HEK293 (cell line): ENCODE results near the gene TRAK1.

Experiments used
- CTCF ChIA-PET: fragments of 350-600 bp; formaldehyde crosslinking; extraction: SDS; loops from one replicate; lab custom pipeline; 2021; ENCODE audit warnings: antibody characterized with exemption; lab: Yijun Ruan, JAX
- POLR2A ChIA-PET: fragments of 300-600 bp; formaldehyde crosslinking; extraction: SDS; loops from one replicate; lab custom pipeline; 2020; ENCODE audit warnings: antibody characterized with exemption, inconsistent platforms; lab: Yijun Ruan, JAX
- H3K27ac ChIP-seq: fragments of 200-500 bp; sonication (Bioruptor generic); 2 replicates; pipeline ENCODE4 v1.5.1; 2014; ENCODE audit warnings: low read depth, low read length, control low read depth, inconsistent platforms; ENCODE audit errors: extremely low read depth
- H3K36me3 ChIP-seq, 2 experiments: fragments of 200-500 bp in 1 of 2; sonication (Bioruptor generic) in 1 of 2; 1 replicate in 1 of 2; 2 replicates in 1 of 2; pipeline ENCODE4 v1.5.1; 2014 to 2017; ENCODE audit warnings: inconsistent platforms in 2 of 2, low read length in 2 of 2; ENCODE audit not compliant: control insufficient read depth in 2 of 2, insufficient read depth in 1 of 2
- H3K4me1 ChIP-seq: fragments of 200-500 bp; sonication (Bioruptor generic); 2 replicates; pipeline ENCODE4 v1.5.1; 2014; ENCODE audit warnings: mild to moderate bottlenecking, low read length, inconsistent platforms; ENCODE audit not compliant: control insufficient read depth, insufficient read depth
- H3K4me3 ChIP-seq: 2 replicates; pipeline ENCODE4 v1.5.1; 2011; ENCODE audit warnings: low read depth, mild to moderate bottlenecking, control low read depth, low read length, moderate library complexity
- H3K9me3 ChIP-seq: fragments of 200-500 bp; sonication (Bioruptor generic); 2 replicates; pipeline ENCODE4 v1.5.1; 2014; ENCODE audit warnings: low read depth, low read length, inconsistent platforms; ENCODE audit not compliant: control insufficient read depth, insufficient read depth
- BCL11A ChIP-seq: fragments of 450-650 bp; formaldehyde crosslinking; IDR thresholded peaks from 2 replicates; pipeline ENCODE4 v1.5.1; 2016; ENCODE audit warnings: low read depth, missing biosample characterization, missing genetic modification characterization
- EGR2 ChIP-seq: fragments of 450-650 bp; formaldehyde crosslinking; IDR thresholded peaks from 2 replicates; pipeline ENCODE4 v1.5.1; 2016; ENCODE audit warnings: low read depth, missing biosample characterization, missing genetic modification characterization
- KLF7 ChIP-seq: fragments of 450-650 bp; formaldehyde crosslinking; IDR thresholded peaks from 2 replicates; pipeline ENCODE4 v1.5.1; 2016; ENCODE audit warnings: missing biosample characterization, missing genetic modification characterization, borderline replicate concordance
- PRDM10 ChIP-seq: fragments of 450-650 bp; formaldehyde crosslinking; IDR thresholded peaks from 2 replicates; pipeline ENCODE4 v1.5.1; 2016; ENCODE audit warnings: missing biosample characterization, missing genetic modification characterization
- ZNF138 ChIP-seq: fragments of 450-650 bp; formaldehyde crosslinking; IDR thresholded peaks from 2 replicates; pipeline ENCODE4 v1.5.1; 2016; ENCODE audit warnings: missing biosample characterization, missing genetic modification characterization, borderline replicate concordance
- ZNF155 ChIP-seq: fragments of 450-650 bp; formaldehyde crosslinking; IDR thresholded peaks from 2 replicates; pipeline ENCODE4 v1.5.1; 2016; ENCODE audit warnings: missing biosample characterization, missing genetic modification characterization
- ZNF292 ChIP-seq: fragments of 450-650 bp; formaldehyde crosslinking; IDR thresholded peaks from 2 replicates; pipeline ENCODE4 v1.5.1; 2016; ENCODE audit warnings: low read depth, missing biosample characterization, missing genetic modification characterization, borderline replicate concordance
- ZNF404 ChIP-seq: fragments of 450-650 bp; formaldehyde crosslinking; IDR thresholded peaks from 2 replicates; pipeline ENCODE4 v1.5.1; 2017; ENCODE audit warnings: missing biosample characterization, missing genetic modification characterization
- ZNF473 ChIP-seq: fragments of 450-650 bp; formaldehyde crosslinking; IDR thresholded peaks from 2 replicates; pipeline ENCODE4 v1.5.1; 2017; ENCODE audit warnings: missing biosample characterization, missing genetic modification characterization
- ZNF510 ChIP-seq: fragments of 450-650 bp; formaldehyde crosslinking; IDR thresholded peaks from 2 replicates; pipeline ENCODE4 v1.5.1; 2018; ENCODE audit warnings: mild to moderate bottlenecking, missing genetic modification characterization, missing biosample characterization; ENCODE audit not compliant: insufficient replicate concordance
- ZNF585B ChIP-seq: fragments of 450-650 bp; formaldehyde crosslinking; IDR thresholded peaks from 2 replicates; pipeline ENCODE4 v1.5.1; 2016; ENCODE audit warnings: missing biosample characterization, missing genetic modification characterization
- ZNF623 ChIP-seq: fragments of 450-650 bp; formaldehyde crosslinking; IDR thresholded peaks from 2 replicates; pipeline ENCODE4 v1.5.1; 2016; ENCODE audit warnings: missing biosample characterization, missing genetic modification characterization
- ZNF660 ChIP-seq: fragments of 450-650 bp; IDR thresholded peaks from 2 replicates; pipeline ENCODE4 v1.5.1; 2018; ENCODE audit warnings: missing biosample characterization, mild to moderate bottlenecking, missing genetic modification characterization
- ZNF701 ChIP-seq: fragments of 450-650 bp; formaldehyde crosslinking; IDR thresholded peaks from 2 replicates; pipeline ENCODE4 v1.5.1; 2016; ENCODE audit warnings: missing biosample characterization, missing genetic modification characterization
- TF ChIP-seq, protein P1 (sequence below): fragments of 450-650 bp; formaldehyde crosslinking; IDR thresholded peaks from 2 replicates; pipeline ENCODE4 v1.5.1; 2016; ENCODE audit warnings: missing biosample characterization, missing genetic modification characterization, borderline replicate concordance
- TF ChIP-seq, protein P2 (sequence below): fragments of 450-650 bp; formaldehyde crosslinking; IDR thresholded peaks from 2 replicates; pipeline ENCODE4 v1.5.1; 2016; ENCODE audit warnings: missing biosample characterization, missing genetic modification characterization
- TF ChIP-seq, protein P3 (sequence below): fragments of 450-650 bp; formaldehyde crosslinking; IDR thresholded peaks from 2 replicates; pipeline ENCODE4 v1.5.1; 2016; ENCODE audit warnings: missing biosample characterization, missing genetic modification characterization
- TF ChIP-seq, protein P4 (sequence below): fragments of 450-650 bp; formaldehyde crosslinking; IDR thresholded peaks from 2 replicates; pipeline ENCODE4 v1.5.1; 2017; ENCODE audit warnings: missing biosample characterization, missing genetic modification characterization

Gene TRAK1

GRCh38 chr3:42165211-42165610 is 74.1 kb downstream of the TRAK1 start (continued):
- TF ChIP-seq, protein P1, sequence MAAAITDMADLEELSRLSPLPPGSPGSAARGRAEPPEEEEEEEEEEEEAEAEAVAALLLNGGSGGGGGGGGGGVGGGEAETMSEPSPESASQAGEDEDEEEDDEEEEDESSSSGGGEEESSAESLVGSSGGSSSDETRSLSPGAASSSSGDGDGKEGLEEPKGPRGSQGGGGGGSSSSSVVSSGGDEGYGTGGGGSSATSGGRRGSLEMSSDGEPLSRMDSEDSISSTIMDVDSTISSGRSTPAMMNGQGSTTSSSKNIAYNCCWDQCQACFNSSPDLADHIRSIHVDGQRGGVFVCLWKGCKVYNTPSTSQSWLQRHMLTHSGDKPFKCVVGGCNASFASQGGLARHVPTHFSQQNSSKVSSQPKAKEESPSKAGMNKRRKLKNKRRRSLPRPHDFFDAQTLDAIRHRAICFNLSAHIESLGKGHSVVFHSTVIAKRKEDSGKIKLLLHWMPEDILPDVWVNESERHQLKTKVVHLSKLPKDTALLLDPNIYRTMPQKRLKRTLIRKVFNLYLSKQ (tag by site-specific recombination) = no peak

DNA sequence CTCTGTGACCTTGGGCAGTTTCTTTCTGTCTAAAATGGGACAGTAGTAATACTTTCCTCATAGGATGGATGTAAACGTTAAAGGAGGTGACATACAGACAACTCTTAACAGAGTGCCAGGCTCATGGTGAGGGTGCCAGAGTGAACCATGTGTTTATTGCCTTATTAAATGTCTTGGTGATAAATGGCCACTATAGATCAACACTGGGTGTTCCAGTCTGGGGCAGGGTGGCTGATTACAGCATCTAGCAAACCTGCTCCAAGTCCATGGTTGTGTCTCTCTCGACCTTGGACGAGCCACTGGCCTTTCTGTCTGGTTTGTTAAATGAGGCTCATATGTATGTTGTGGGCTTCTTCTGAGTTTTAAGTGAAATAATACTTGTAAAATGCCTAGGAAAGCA is 75.1 kb downstream of the TRAK1 start:
- POLR2A ChIA-PET = no interaction called here
- H3K4me3 ChIP-seq = no peak overlapping the region
- H3K36me3 ChIP-seq = no peaks in the 10 kb centered on the region
- no peaks in the 10 kb centered on the region for H3K9me3 ChIP-seq
- no peak for TF ChIP-seq ZNF138
- TF ChIP-seq, protein P2, sequence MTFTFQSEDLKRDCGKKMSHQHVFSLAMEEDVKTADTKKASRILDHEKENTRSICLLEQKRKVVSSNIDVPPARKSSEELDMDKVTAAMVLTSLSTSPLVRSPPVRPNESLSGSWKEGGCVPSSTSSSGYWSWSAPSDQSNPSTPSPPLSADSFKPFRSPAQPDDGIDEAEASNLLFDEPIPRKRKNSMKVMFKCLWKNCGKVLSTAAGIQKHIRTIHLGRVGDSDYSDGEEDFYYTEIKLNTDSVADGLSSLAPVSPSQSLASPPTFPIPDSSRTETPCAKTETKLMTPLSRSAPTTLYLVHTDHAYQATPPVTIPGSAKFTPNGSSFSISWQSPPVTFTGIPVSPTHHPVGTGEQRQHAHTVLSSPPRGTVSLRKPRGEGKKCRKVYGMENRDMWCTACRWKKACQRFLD (tag by site-specific recombination) = no peak
- TF ChIP-seq ZNF473 (tag by site-specific recombination) = no peak
- TF ChIP-seq ZNF292 (tag by site-specific recombination) = no peak
- TF ChIP-seq ZNF404 (tag by site-specific recombination) = no peak
- TF ChIP-seq EGR2 (tag by site-specific recombination) = no peak
- TF ChIP-seq ZNF660 (tag by site-specific recombination) = no peak
- TF ChIP-seq, protein P3, sequence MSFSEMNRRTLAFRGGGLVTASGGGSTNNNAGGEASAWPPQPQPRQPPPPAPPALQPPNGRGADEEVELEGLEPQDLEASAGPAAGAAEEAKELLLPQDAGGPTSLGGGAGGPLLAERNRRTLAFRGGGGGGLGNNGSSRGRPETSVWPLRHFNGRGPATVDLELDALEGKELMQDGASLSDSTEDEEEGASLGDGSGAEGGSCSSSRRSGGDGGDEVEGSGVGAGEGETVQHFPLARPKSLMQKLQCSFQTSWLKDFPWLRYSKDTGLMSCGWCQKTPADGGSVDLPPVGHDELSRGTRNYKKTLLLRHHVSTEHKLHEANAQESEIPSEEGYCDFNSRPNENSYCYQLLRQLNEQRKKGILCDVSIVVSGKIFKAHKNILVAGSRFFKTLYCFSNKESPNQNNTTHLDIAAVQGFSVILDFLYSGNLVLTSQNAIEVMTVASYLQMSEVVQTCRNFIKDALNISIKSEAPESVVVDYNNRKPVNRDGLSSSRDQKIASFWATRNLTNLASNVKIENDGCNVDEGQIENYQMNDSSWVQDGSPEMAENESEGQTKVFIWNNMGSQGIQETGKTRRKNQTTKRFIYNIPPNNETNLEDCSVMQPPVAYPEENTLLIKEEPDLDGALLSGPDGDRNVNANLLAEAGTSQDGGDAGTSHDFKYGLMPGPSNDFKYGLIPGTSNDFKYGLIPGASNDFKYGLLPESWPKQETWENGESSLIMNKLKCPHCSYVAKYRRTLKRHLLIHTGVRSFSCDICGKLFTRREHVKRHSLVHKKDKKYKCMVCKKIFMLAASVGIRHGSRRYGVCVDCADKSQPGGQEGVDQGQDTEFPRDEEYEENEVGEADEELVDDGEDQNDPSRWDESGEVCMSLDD = no peak
- TF ChIP-seq ZNF155 = no peak
- TF ChIP-seq KLF7 (tag by site-specific recombination) = no peak
- no peak for TF ChIP-seq ZNF585B
- no peak for TF ChIP-seq BCL11A
- no peak for TF ChIP-seq ZNF623 (tag by site-specific recombination)
- TF ChIP-seq PRDM10 = no peak
- no peak for TF ChIP-seq ZNF510 (tag by site-specific recombination)
- no peak for TF ChIP-seq ZNF701
- TF ChIP-seq, protein P4, sequence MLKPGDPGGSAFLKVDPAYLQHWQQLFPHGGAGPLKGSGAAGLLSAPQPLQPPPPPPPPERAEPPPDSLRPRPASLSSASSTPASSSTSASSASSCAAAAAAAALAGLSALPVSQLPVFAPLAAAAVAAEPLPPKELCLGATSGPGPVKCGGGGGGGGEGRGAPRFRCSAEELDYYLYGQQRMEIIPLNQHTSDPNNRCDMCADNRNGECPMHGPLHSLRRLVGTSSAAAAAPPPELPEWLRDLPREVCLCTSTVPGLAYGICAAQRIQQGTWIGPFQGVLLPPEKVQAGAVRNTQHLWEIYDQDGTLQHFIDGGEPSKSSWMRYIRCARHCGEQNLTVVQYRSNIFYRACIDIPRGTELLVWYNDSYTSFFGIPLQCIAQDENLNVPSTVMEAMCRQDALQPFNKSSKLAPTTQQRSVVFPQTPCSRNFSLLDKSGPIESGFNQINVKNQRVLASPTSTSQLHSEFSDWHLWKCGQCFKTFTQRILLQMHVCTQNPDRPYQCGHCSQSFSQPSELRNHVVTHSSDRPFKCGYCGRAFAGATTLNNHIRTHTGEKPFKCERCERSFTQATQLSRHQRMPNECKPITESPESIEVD (tag by site-specific recombination) = no peak
- CTCF ChIA-PET = interaction anchor here (0.6 kb wide), 1 partner anchor 24 kb away, joined by 3 read pairs; no protein-coding TSS in a partner anchor
- H3K27ac ChIP-seq = no peak overlapping the region
- H3K4me1 ChIP-seq = no peaks in the 10 kb centered on the region
